Measurements from ENCODE around the gene ZNF345.

The ZNF345 gene

GRCh38 chr19:36876993-36877938, 26.6 kb downstream of the ZNF345 start:
- FAIRE-seq = no peak

GRCh38 chr19:36891768-36892357, 41.2 kb downstream of the ZNF345 start:
- DNase-seq (ENCODE audit: insufficient read length, low spot score) (no peak), FAIRE-seq (no peak)
- TF ChIP-seq CTCF (IDR thresholded peaks at IDR 0.05; ENCODE audit: insufficient read depth, missing control alignments) = no peak

More at GRCh38 chr19:36876993-36877938, 26.6 kb downstream of the ZNF345 start:
- no peak for DNase-seq (ENCODE audit: insufficient read length, low spot score)
- TF ChIP-seq CTCF (IDR thresholded peaks at IDR 0.05; ENCODE audit: insufficient read depth, missing control alignments) = no peak

GRCh38 chr19:36894849-36895383, 44.2 kb downstream of the ZNF345 start:
- no peak for TF ChIP-seq CTCF (IDR thresholded peaks at IDR 0.05; ENCODE audit: insufficient read depth, missing control alignments)
- DNase-seq (ENCODE audit: insufficient read length, low spot score) (no peak), FAIRE-seq (no peak)

- DNase-seq (ENCODE audit: insufficient read length, low spot score) = no peak
- no peak for TF ChIP-seq CTCF (IDR thresholded peaks at IDR 0.05; ENCODE audit: insufficient read depth, missing control alignments)
- FAIRE-seq = no peak
These were observed 47.7 kb downstream of the ZNF345 start for GRCh38 chr19:36898422-36898821.

- FAIRE-seq (peak; percentile 70), DNase-seq (ENCODE audit: insufficient read length, low spot score) (peak; percentile 58)
- TF ChIP-seq CTCF (IDR thresholded peaks at IDR 0.05; ENCODE audit: insufficient read depth, missing control alignments) = peak; percentile 55
These were observed 65.5 kb downstream of the ZNF345 start, which contains the start of the genes ZNF568 and ZNF829 for GRCh38 chr19:36915992-36916830. ZNF568 (plus strand) TSS chr19:36916332; CDS start chr19:36922771, 6,439 bp downstream. ZNF829 (minus strand) TSS chr19:36916291; CDS start chr19:36915167, 1,124 bp downstream.

GRCh38 chr19:36916991-36917390, 66.3 kb downstream of the ZNF345 start:
- DNase-seq (ENCODE audit: insufficient read length, low spot score) (no peak), FAIRE-seq (no peak)
- no peak for TF ChIP-seq CTCF (IDR thresholded peaks at IDR 0.05; ENCODE audit: insufficient read depth, missing control alignments)
